ENCODE results near the gene PNPLA6.
A peak's percentile ranks its signal among the peaks of the same experiment; 100 is the strongest.
"Not testable (repeated sequence)": the region's sequence is repeated elsewhere in the genome, so short reads cannot be mapped to it uniquely, and the experiment has no call there.

PNPLA6 gene

GRCh38 chr19:7554990-7555864 lies 19.7 kb downstream of the PNPLA6 start:
- no peak for DNase-seq (ENCODE audit: low read depth in 2 of 2)

GRCh38 chr19:7556696-7557315 lies 21.3 kb downstream of the PNPLA6 start:
- no peak for DNase-seq (ENCODE audit: low read depth in 2 of 2)

GRCh38 chr19:7558667-7559066 lies 23.1 kb downstream of the PNPLA6 start:
- no peak for DNase-seq (ENCODE audit: low read depth in 2 of 2)

DNA sequence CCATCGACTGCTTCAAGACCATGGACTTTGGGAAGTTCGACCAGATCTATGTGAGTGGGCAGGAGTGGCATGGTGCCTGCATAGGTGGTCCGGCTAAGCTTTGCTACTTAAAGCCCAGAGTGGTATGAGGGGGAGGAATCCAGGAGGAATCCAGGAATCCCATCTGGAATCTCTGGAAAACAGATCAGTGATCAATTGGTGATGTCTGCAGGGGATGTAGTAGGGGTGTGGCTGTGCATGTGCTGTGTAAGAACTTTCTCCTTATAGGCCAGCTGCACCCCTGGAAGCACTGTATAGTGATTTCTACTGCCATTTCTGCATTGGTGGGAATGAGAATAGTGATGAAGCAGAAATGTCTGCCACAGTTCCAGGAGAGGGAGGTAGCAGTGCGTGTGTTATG lies 23.6 kb downstream of the PNPLA6 start:
- no peak for DNase-seq (ENCODE audit: low read depth in 2 of 2)

DNA sequence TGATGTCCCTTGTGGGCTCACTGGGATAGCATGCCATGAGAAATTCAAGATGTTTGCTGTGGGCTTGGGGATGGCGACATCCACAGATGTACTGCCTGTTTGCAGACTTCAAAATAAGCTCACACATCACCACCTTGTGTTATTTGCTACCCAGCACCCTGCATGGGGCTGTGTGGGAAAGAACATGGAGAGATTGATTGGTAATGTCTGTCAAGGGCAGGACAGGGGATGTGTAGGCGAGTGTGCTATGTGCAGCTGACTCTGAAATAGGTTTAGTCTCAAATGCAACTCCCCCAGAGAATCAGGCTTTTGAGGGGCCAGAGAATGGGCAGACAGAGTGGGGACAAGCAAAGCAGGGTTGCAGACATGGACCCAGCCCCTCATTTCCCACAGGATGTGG lies 24.7 kb downstream of the PNPLA6 start:
- no peak for DNase-seq (ENCODE audit: low read depth in 2 of 2)

- no peak for DNase-seq (ENCODE audit: low read depth in 2 of 2)
Measured at GRCh38 chr19:7561325-7561724, 25.8 kb downstream of the PNPLA6 start.

GRCh38 chr19:7562646-7563393 lies 27.3 kb downstream of the PNPLA6 start:
- no peak for DNase-seq (ENCODE audit: low read depth in 2 of 2)

DNA sequence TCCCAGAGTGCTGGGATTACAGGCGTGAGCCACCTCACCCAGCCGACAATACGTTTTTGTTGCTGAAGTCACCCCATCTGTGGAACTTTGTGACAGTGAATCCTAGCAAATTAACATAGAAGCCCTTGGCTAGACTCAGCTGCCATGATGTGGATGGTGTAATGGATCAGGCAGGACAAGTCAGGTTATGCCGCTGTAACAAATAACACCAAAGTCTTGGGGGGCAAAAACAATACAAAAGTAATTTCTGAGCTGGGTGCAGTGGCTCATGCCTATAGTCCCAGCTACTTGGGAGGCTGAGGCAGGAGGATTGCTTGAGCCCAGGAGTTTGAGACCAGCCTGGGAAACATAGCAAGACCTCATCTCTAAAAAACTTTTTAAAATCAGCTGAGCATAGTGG lies 29.3 kb downstream of the PNPLA6 start:
- no peak for DNase-seq (ENCODE audit: low read depth in 2 of 2)

GRCh38 chr19:7565332-7565731 lies 29.8 kb downstream of the PNPLA6 start:
- DNase-seq (ENCODE audit: low read depth in 2 of 2), result no peak

- DNase-seq (ENCODE audit: low read depth in 2 of 2), result no peak
Measured at GRCh38 chr19:7570761-7571160, 35.2 kb downstream of the PNPLA6 start.

GRCh38 chr19:7575434-7576040 lies 40.0 kb downstream of the PNPLA6 start:
- DNase-seq (ENCODE audit: low read depth in 2 of 2), result no peak

- DNase-seq (ENCODE audit: low read depth in 2 of 2), result not testable (repeated sequence)
Measured at GRCh38 chr19:7577422-7577821, 41.9 kb downstream of the PNPLA6 start.

DNA sequence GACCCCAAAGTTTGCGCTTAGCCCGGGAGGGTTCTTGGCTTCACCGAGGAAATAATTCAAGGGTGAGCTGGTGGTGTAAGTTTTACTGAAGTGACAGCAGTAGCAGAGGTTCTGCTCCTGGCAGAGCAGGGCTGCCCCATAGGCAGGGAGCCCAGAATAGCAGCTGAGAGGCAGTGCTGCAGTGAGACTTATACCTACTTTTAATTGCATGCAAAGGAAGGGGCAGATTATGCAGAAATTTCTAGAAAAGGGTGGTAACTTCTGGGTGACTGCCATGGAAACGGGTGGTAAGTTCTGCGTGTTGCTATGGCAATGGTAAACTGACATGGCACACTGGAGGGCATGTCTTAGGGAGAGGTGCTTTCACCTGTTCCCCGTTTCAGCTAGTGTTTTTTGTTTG lies 42.6 kb downstream of the PNPLA6 start:
- no peak for DNase-seq (ENCODE audit: low read depth in 2 of 2)

GRCh38 chr19:7579182-7579581 lies 43.7 kb downstream of the PNPLA6 start:
- no peak for DNase-seq (ENCODE audit: low read depth in 2 of 2)

GRCh38 chr19:7582446-7582845 lies 46.9 kb downstream of the PNPLA6 start:
- DNase-seq (ENCODE audit: low read depth in 2 of 2), result no peak

GRCh38 chr19:7589822-7590221 lies 54.3 kb downstream of the PNPLA6 start:
- DNase-seq (ENCODE audit: low read depth in 2 of 2), result no peak

GRCh38 chr19:7590256-7590655 lies 54.7 kb downstream of the PNPLA6 start:
- DNase-seq (ENCODE audit: low read depth in 2 of 2), result no peak

DNA sequence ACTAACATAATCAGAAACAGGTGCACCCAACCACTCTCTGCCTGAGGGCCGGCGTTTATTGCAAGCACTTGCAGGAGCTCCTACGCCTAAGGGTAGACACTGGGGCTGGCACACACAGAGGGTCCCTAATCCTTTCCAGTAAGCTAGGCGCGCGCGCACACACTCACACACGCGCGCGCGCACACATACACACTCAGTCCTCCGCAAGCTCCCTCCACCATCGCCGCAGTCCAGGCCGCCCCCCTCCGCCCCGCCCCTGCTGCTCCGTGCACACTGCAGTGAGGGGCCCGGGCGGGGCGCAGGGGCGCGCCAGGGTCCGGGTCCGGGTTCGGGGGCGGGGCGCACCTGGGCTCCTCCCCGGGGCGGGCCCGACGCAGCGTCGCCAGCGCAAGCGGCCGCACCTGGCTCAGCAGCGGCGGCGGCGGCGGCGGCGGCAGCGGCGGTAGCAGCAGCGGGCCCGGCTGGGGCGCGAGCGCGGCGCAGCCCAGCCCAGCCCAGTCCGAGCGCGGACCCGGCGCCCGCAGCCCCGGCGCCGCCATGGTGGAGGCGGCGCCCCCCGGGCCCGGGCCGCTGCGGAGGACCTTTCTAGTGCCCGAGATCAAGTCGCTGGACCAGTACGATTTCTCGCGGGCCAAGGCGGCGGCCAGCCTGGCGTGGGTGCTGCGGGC lies 60.1 kb downstream of the PNPLA6 start, which contains the start of gene CAMSAP3:
CAMSAP3 (plus strand) TSS at position 398 of the 668 bp plus-strand sequence; CDS start at position 538, 140 bp downstream.
- peak in 1 of 2 donors; percentile 16 for DNase-seq (ENCODE audit: low read depth in 2 of 2)

- DNase-seq (ENCODE audit: low read depth in 2 of 2), result no peak
Measured at GRCh38 chr19:7596211-7596937, 60.9 kb downstream of the PNPLA6 start.

GRCh38 chr19:7597689-7598088 lies 62.2 kb downstream of the PNPLA6 start:
- DNase-seq (ENCODE audit: low read depth in 2 of 2), result no peak

- no peak for DNase-seq (ENCODE audit: low read depth in 2 of 2)
Measured at GRCh38 chr19:7598180-7598579, 62.7 kb downstream of the PNPLA6 start.
